Stimulated activated CD8-positive, alpha-beta memory T cell treated with anti-CD3 and anti-CD28 coated beads, Interleukin-12 subunit alpha, Interleukin-12 subunit beta, amount 100 ng/mL, for 24 hours (primary cell): ENCODE data around the gene MADCAM1.

ENCODE experiments used
- DNase-seq: peaks from one replicate; pipeline ENCODE4 v3.0.0-alpha.2; 2020; ENCODE audit errors: extremely low read depth

The MADCAM1 gene

DNA sequence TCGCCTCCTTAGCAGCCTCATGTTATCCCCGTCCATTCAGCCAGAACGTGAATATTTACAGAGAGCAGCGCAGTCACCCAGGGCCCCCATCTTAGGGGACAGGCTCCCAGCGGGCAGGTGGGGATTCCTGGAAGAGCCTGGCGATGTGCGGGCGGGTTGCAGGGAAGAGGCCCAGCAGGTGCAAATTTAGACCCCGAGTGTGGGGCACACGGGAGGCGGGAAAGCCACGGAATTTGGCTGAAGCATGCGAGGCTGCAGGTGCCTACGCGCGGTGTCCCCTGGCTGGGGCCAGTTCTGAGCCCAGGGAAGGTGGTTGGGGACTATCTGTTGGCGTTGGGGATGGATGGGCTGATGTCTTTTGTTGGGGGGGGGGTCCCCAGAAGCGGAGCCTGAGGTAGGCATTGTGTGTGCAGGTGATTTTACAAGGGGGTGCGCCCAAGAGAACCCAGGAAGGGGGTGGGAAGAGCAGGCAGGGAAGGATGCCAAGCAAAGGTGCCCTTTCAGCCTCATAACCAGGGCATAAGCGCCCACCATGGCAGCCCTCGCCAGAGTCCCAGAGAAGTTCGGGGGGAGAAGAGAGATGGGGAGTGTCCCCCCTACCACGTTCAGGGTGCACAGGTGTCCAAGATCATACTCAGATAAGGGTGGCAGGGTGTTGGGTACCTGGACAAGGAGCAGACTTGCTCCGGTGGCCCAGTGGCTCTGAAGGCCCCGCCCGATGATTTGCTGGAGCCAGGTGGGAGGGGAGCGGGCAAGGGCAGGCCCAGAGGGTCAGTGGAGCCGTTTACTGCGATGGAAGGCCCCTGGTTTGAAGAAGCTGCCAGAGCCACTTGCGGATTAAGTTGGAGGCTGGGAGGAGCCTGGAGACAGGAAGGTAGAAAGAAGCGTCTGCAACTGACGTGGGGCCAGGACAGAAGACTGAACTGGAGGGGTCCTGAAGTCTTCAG is 12.2 kb downstream of the MADCAM1 start:
- DNase-seq, result no peak

DNA sequence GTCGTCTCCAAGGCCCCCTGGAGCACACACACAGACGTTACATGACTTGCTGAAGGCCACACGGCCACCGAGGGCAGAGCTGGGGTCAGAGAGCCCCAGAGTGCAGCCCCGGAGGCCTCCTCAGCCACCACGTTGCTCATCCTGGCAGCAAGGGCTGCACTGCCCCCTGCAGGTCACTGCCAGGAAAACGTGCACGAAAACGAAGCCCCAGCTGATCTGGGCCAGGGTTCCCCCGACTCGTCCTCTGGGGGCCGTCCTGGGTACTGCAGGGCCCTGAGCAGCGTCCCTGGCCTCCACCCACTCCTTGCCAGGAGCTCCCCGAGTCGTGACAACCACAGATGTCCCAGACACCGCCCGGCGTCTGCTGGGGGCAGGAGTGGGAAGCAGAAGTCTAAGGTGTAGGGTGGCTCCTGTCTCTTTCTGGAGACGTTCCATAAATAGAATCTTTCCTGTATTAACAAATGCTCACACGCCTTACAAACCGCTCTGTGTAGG is 14.4 kb downstream of the MADCAM1 start:
- DNase-seq, result peak; percentile 80

- DNase-seq, result peak; percentile 57
Measured at GRCh38 chr19:511101-511851, 15.0 kb downstream of the MADCAM1 start.

DNA sequence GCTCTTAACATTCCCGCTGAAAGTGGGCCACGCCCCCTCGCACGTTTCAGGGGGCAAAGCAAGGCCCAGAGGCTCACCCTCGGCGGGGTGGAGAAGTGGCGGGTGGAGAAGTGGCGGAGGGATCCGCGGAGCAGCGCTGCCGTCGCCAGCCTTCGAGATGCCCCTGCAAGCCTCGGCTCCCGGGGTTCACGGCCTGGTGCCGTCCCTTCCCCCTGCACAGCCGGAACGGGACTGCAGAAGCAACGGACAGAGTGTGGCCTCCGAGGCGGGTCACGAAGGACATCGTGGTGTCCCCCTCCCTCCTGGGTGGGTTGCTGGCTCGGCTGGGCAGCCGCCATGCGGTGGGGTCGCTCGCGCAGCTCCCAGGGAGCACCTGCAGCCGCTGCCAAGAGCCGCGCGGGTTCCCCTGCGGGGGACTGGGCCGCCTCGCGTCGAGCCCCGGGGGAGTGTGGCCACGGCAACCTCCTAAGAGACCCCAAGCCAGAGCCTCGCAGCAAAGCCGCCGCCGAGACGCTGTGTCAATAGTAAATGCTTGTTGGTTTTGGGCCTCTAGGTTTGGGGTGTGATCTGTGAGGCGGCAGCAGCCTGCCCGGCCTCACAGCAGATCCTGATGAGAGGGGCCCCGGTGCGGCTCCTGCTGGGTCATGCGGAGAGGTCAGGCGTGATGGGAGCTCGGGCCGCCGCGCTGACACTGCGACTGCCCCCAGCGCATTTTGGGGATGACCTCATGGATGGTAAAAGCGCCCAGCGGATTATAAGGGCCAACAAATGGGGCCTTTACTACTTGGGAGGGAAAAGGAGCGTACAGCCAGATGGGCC is 16.5 kb downstream of the MADCAM1 start:
- DNase-seq, result no peak

GRCh38 chr19:513368-514165 is 17.3 kb downstream of the MADCAM1 start:
- no peak for DNase-seq

DNA sequence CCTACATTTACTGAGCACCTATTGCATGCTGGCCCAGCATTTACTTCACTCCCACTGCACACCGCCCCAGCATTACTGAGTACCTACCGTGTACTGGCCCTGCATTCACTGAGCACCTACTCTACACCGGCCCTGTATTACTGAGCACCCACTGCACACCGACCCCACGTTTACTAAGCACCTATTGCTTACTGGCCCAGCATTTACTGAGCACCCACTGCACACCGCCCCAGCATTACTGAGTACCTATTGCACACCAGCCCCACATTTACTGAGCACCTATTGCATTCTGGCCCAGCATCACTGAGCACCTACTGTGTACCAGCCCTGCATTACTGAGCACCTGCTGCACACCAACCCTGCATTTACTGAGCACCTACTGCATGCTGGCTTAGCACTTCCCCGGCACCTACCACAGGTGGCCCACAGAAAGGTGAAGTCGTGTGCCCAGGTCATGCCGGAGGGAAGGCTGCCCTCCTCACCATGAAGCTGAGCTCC is 17.9 kb downstream of the MADCAM1 start:
- DNase-seq, result no peak

DNA sequence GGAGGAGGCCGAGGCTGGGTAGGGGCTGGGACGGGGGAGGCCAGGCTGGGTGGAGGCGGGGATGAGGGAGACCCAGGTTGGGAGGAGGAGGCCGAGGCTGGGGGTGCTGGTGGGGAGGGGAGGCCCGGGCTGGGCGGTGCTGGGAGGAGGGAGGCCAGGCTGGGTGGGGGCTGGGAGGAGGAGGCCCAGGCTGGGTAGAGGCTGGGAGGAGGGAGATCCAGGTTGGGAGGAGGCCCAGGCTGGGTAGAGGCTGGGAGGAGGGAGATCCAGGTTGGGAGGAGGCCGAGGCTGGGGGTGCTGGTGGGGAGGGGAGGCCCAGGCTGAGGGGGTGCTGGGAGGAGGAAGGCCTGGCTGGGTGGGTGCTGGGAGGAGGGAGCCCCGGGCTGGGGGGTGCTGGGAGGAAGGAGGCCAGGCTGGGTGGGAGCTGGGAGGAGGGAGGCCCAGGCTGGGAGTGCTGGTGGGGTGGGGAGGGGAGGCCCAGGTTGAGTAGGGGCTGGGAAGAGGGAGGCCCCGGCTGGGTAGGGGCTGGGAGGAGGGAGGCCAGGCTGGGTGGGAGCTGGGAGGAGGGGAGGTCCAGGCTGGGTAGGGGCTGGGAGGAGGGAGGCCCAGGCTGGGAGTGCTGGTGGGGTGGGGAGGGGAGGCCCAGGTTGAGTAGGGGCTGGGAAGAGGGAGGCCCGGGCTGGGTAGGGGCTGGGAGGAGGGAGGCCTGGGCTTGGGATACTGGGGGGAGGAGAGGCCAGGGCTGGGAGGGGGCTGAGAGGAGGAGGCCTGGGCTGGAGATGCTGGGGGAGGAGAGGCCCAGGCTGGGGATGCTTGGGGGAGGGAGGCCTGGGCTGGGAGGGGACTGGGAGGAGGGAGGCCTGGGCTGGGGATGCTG is 21.7 kb downstream of the MADCAM1 start:
- no peak for DNase-seq

GRCh38 chr19:518598-519231 is 22.4 kb downstream of the MADCAM1 start:
- no peak for DNase-seq

GRCh38 chr19:519449-519865 is 23.2 kb downstream of the MADCAM1 start:
- no peak for DNase-seq

GRCh38 chr19:522726-523125 is 26.4 kb downstream of the MADCAM1 start:
- DNase-seq, result no peak

- DNase-seq, result no peak
Measured at GRCh38 chr19:524062-524674, 27.9 kb downstream of the MADCAM1 start.

DNA sequence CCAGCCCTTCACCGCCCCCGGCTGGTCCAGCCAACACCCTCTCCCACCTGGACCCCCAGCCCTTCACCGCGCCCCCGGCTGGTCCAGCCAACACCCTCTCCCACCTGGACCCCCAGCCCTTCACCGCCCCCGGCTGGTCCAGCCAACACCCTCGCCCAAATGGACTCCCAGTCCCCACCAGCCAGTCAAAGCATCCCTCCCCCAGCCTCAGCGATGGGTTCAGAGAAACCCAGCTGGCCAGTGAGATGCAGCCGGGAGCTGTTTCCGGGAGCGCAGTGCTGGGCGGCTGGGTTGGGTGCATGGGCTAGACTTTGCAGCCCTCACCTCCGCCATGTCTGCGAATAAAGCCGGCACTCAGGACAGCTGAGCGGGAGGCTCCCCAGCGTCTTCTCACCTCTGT is 28.7 kb downstream of the MADCAM1 start:
- DNase-seq, result no peak

- no peak for DNase-seq
Measured at GRCh38 chr19:525857-526419, 29.7 kb downstream of the MADCAM1 start.

DNA sequence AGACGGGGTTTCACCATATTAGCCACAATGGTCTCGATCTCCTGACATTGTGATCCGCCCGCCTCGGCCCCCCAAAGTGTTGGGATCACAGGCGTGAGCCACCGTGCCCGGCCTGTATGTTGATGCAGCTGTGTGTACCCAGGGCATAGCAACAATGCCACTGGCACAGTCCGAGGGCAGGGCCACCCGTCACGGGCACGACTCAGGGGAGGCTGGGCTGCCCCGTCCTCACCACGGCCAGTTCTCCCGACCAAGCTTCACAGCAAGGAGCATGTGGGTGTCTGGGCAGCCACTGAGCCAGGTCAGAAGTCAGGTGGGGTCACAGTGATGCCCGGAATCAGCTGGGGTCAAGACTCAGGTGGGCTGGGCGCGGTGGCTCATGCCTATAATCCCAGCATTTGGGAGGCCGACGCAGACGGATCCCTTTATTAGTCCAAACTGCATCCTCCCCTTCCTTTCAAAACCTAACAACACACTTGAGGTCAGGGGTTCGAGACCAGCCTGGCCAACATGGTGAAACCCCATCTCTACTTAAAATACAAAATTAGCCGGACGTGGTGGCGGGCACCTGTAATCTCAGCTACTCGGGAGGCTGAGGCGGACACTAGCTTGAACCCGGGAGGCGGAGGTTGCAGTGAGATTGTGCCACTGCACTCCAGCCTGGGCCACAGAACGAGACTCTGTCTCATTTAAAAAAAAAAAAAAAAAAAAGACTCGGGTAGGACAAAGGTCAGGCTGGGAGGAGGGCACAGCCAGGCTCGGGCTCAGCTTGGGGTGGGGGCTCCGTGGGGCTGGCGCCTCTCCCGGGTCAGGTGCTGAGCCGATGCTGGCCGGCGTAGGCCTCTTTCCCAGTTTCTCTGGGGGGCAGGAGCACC is 34.1 kb downstream of the MADCAM1 start:
- DNase-seq, result no peak

DNA sequence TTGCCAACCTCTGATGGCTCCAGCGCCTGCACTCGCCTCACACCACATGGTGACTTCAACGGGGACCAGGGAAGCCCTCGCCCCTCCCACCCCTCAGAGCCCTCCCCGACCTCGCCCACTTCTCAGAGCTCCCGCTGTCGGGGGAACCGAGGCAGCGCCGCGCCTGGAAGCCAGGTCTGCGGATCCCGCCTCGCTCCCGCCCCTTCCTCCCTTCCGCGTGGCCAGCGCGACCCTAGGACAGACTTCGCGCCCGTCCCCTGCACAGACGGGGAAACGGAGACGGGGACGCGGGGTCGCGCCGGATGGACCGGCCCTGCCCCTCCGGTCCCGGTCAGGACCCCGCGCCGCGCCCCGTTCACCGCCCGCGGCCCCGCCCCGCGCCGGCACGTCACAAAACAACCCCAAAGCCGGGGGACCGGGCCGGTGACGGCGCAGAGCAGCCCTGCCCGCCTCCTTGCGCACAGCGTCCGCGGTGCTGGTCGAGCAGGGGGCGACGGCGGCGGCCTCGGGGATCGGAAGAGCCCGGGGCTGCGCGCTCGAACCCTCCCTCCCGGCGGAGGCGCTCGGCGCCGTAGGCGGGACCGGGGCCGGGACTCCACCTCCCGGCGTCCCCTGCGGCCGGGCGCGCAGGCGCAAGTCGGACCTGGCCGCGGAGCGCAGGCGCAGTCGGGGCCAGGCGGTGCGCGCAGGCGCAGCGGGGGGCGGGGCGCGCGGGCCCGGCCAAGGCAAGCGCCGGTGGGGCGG is 34.9 kb downstream of the MADCAM1 start:
- peak; percentile 62 for DNase-seq

GRCh38 chr19:531753-532560 is 35.7 kb downstream of the MADCAM1 start, which contains the start of gene CDC34:
Gene CDC34 (plus strand): TSS chr19:531760. CDS start chr19:531932, 172 bp downstream.
- no peak for DNase-seq
